Femur (tissue), 1 donor: ENCODE results near the gene LRRK1.
A peak's percentile ranks its signal among the peaks of the same experiment; 100 is the strongest.

ENCODE experiments used
- DNase-seq: peaks from one replicate; pipeline ENCODE4 v3.0.0-alpha.2; 2017

Gene LRRK1

DNA sequence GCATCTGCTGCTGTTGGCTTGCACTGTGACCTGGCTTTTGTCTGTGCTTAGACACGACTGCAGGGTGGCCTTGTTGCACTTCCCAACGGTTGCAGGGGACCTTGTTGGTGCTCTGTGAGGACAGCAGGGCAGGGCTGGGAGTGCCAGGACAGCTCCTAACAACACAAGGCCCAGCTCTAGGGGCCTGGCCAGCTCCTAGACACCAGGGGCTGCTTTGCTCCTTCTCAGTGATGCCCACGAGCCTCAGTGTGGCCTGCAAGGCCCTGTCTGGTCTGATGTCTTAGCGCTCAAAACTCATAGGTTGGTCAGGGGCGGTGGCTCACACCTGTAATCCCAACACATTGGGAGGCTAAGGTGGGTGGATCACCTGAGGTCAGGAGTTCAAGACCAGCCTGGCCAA is 183.6 kb downstream of the LRRK1 start:
- no peak for DNase-seq

DNA sequence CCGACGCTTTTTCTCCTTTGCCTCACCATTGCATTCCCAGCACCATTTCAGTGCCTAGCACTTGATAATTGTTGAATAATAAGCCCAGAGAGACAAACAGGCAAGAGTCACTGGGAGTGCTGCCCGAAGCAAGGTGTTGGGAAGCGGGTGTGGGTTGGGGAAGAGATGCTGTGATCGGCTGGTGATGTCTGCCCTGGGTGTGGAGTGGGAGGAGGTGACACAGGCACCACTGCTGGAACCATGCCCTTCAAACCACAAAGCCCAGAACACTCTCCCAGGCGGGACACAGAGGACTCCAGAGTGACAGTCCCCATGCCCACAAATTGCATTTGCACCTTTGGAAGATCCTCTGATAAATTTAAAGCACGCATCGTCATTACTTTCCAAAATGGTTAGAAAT is 184.4 kb downstream of the LRRK1 start:
- DNase-seq: no peak

DNA sequence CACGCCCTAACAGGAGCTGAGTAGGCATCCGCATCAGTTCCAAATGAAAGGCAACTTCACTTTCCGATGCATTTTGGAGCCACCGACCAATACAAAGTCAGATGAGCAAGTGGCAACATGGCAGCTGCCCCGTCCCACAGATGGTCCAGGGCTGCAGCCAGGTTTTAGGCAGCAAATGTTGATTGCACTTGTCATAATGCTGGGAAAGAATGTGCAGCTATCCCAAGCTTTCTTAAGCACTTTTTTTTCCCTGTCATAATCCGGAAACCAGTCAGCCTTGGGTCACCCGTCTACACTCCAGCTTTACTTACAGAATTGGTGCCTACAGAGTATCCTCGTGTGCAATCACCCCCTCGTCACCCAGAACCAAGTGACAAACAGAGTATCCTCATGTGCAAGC is 185.0 kb downstream of the LRRK1 start:
- DNase-seq: no peak

DNA sequence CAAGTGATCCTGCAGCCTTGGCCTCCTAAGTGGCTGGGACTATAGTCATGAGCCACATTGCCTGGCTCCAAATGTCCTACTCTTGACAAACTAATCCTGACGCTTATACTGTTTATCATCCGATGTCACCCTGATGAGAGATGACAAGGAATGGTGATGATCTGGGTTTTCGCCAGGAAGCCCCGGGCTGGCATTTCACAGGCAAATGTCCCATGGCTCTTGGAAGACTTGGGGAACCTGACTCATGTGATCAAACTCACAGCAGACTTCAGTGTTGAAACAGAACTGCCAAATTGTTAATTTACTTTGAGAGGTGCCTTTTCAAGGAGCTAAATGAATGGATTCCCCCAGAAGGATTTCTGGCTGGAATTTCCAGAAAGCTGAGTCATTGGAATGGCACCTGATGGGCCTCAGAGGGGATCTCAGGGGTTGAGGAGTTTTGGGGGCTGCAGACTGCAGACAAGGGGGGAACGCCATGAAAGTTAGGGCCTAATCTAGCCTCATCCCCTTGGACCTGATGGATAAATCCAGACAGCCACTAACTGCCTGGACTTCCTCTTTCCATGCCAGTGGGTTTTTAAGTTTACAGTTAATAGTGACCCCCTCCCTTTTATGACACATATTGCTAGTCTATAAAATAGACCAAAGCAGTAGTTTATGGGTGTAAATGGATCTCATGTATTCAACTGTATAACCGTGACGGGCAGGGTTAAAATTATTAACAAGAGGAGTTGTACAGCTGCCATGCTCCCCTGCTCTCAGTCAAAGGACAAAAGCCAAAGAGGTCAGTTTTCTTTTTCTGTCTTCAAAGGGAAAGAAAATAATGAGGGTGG is 186.1 kb downstream of the LRRK1 start:
- no peak for DNase-seq

DNA sequence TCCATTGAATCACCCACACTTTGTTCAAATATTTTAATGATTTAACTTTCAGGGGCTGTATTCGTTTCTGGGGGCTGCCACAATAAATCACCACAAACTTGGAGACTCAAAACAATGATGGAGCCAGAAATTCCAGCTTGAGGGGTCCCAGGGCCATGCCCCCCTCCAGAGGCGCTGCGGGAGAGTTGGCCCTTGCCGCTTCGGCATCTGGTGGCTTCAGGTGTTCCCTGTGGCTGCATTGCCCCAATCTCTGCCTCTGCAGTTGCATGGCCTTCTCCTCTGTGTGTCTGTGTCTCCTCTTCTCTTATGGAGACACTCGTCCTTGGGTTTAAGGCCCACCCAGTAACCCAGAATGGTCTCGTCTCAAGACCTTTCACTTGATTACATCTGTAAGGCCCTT is 187.9 kb downstream of the LRRK1 start:
- no peak for DNase-seq

DNA sequence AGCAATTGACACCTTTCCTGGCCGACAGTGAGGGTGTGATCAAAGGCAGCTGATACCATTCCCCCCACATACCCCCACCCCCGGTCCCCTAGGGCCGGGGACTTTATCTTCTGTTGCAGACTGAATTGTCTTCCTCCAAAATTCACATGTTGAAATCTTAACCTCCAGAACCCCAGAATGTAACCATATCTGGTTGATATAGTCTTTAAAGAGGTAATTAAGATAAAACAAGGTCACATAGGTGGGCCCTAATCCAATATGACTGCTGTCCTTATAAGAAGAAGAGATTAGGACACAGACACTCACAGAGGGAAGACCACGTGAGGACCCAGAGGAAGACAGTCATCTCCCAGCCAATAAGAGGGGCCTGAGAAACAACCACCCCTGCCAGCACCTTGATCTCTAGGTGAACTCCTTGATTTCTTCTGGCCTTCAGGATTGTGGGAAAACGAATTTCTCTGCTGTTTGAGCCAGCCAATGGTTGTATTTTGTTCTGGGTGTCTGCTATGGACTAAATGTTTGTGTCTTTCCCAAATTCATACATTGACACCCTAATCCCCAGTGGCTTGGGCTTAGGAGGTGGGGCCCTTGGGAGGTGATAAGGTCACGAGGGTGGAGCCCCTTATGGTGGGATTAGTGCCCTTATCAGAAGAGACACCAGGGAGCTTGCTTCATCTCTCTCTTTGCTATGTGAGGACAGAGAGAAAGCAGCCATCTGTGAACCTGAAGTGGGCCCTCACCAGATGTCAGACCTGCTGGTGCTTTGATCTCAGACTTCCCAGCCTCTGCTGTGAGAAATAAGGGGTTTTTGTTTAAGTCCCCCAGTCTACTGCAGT is 188.7 kb downstream of the LRRK1 start:
- no peak for DNase-seq

DNA sequence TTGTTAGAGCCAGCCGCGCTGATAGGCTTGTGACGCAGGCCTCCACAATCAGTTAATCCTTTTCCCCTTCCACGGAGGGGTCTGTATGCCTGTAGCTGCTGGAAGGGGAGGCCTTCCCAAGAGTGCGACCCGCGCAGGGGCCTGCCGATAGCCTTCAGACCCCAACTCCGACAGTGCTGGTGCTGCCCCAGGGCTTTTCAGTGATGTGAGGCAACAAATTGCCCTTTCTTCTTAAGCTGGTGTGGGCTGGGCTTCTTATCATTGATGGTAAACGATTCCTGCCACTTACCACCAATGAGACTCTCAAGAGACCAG is 189.3 kb downstream of the LRRK1 start:
- DNase-seq: no peak

DNA sequence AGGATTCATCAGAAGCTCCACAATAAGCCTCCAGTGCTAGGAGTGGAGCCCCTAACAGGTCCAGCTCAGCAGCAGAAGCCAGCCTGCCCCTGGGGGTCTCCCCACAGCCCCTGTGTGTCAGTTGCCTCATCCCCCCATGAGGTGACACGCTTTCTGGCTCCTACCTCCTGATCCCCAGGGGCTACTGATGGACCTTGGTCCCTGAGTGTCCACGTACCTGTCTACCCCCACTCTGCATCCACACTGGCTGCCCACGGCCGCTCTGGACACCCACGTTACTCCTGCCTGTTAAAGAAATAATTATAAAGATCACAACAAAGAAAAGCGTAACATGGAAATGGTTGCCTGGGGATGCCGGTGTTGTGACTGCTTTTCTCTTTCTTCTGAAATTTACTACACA is 189.6 kb downstream of the LRRK1 start:
- DNase-seq: no peak

DNA sequence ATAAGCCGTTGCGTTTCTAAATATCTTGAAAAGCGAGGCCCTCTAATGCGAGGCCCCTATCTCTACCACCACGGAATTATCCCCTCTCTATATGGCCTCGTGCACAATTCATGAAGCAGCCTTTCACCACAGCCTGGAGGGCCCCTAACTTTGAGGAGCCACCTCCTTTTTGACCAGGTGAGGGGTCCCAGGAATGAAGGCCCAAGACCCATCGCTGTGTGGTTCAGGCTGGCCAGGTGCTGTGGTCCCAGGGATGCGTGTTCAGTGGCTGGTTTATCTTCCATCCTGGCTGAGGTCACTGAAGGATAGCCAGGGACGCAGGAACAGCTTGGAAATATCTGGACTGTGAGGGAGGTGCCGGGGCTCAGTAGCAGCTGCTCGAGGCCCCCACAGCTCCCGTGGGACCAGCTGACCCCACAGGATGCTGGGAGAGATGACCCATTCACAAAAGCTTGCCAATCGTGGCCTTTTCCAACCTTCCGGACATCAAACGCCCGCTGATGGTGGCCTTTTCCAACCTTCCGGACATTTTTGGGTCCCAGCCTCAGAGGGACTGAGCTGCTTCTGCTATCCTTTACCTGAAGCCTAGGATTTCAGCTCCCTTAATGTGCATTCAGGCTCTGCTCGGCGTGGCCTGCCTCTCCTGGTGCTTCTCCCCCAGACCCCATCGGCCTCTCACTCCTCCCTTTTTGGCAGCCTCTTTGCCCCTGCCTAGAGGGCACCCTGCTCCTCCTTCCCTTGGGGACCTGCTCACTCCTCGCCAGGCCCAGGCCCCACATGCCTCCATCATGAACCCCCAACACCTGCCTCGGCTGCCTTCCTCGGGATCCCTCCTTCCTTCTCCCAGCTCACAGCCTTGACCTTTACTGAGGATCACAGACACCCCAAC is 191.8 kb downstream of the LRRK1 start:
- peak; percentile 31 for DNase-seq

DNA sequence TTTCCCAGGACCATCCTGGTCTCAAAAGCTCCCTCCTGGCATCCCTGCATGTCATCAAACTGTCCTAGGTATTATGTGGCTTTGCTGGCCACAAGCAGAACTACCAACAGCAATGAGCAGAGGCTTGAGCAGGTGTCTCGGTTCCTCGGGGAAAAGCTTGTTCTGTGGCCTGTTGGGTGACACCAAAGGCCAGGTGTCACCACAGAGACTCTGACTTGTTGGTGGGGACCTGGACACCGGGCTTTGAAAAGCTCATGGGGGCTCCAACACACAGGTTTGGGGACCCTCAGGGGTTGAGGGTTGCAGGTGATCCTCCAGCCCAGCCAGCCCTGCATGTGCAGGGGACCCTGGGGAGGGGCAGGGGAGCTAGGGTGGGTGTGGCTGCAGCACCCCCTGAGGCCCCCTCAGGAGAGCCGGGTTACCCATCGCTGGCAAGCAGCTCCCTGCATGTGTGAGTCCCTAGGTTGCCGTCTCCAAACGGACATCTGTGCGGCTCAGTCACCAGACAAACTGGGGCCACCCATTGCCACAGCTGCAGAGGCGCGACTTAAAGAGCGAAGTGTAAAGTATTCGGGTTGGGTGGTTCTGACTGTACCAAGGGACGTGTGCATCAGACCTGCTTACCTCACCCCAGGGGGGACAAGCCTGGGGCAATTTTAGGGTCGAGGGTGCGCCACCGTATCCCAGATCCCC is 192.6 kb downstream of the LRRK1 start:
- peak; percentile 23 for DNase-seq

DNA sequence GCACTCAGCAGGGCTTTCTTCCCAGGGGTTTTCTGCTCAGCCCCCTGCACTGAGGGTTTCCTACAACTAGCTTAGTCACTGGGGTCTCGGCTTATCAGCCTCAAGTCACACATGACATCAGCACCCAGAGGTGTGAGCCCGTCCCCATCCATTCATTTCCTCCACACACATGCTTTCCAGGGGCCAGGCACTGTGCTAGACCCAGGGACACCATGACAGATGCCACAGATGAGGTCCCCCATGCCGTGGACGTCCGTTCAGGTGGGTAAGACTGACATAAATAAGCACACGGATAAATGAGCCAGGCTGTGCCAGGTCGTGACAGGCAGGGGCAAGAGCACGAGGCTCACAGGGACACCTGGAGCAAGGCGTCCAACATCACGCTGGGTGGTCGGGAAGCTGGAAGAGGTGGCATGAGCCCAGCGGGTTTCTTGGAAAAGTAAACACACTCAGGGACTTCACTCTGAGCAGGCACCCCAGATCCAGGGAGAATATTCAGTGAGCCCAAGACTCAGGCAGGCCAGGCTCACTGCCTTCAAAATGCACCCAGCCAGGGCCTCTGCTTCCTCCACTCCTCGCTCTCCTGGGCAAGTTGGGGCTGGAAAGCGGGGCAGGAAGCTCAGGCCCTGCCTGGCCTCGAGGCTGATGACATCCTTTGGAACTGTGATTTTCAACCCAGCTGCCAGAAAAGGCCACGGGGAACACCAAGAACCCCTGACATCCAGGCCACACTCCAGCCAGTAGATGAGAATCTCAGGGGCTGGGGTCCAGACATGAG is 193.4 kb downstream of the LRRK1 start:
- DNase-seq: peak; percentile 56

DNA sequence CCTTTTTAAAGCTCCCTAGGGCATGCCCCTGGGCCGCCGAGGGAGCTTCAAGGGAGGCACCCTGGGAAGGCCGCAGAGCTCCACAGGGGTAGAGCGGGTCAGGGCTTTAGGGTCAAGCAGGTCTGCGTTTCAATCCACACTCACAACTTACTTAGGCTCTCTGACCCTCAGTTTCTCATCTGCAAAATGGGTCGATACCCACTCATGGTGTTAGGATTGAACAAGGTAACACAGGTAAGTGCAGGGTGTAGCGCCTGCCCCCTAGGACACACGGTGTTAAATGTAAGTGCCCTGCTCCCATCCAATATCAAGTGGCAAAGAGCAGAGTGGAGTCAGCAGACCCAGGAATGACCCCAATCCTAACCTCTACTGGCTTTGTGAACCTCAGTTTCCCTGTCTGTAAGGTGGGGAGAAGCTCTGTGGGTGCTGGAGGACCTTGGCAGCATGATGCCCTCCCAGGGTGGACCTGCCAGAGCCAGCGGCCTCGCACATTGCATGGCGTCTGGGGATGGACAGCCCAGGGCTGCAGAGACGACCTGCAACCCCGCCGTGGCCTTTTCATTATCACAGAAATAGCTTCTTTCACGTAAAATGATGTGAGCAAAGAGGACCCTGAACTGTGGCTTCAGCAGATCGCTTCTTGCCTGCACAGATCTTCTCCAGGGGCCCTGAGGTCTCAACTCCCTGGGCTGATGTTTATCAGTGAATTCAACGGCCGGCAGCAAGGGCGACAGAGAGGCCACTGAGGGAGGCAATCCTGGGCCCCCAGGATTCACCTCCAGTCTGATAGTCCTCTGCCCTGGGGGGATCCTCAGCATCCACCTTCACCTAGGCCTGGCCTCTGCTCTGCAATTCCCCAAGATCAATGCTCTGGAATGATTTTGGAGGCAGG is 194.2 kb downstream of the LRRK1 start:
- DNase-seq: peak; percentile 14

DNA sequence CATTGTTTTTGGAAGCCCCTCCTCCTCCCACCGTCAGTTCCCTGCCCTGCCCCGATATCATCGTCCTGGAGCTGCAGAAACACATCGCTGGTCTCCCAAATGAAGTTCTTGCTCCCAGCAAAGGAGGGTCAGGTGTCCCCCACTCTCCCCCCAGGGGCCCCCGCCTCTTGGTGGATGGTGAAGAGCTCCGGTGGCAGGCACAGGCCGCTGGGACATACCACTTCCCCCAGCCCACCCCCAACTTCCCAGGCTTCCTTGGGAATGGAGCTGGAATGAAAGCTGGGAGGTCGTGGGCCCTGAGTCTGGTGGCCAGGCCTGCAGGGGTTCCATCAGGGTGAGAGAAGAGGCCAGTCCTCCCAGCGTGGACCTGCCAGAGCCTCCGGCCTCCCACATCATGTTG is 195.0 kb downstream of the LRRK1 start:
- peak; percentile 15 for DNase-seq

DNA sequence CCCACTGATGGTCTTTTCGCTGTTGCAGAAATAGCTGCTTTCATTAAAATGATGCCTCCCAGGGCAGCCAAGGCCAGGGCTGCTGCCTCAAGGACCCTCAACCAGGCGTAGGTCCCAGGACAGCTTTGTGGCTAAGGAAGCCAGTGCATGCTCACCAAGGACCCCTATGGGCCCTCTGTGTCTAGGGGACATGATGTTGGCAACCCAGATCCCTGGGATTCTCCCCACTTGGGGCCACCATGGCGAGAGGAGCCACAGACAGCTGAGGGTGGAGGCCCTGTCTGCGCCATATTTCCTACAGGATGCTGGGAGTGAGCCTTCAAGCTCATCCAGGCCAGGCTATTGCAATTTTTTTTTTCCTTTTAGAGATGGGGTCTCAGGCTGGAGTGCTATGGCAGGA is 195.5 kb downstream of the LRRK1 start:
- peak; percentile 17 for DNase-seq

DNA sequence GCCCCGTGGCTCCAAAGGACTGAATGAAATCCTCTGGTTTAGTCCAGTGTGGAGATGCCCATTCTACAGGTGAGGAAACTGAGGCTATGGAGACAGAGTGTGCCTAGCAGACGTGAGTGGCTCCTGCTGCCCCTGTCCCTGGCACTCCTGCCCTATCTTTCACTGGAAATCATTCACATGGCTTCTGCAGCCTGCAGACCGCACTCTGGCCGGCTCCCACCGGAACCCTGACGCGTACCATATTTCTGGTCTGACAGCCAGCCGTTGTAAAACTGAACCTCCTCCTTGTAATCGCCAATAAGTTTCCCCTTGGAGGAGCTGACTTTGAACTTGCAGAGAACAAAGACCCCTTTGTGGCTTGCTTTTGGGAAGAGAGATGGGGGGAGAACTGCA is 196.2 kb downstream of the LRRK1 start:
- peak; percentile 80 for DNase-seq

DNA sequence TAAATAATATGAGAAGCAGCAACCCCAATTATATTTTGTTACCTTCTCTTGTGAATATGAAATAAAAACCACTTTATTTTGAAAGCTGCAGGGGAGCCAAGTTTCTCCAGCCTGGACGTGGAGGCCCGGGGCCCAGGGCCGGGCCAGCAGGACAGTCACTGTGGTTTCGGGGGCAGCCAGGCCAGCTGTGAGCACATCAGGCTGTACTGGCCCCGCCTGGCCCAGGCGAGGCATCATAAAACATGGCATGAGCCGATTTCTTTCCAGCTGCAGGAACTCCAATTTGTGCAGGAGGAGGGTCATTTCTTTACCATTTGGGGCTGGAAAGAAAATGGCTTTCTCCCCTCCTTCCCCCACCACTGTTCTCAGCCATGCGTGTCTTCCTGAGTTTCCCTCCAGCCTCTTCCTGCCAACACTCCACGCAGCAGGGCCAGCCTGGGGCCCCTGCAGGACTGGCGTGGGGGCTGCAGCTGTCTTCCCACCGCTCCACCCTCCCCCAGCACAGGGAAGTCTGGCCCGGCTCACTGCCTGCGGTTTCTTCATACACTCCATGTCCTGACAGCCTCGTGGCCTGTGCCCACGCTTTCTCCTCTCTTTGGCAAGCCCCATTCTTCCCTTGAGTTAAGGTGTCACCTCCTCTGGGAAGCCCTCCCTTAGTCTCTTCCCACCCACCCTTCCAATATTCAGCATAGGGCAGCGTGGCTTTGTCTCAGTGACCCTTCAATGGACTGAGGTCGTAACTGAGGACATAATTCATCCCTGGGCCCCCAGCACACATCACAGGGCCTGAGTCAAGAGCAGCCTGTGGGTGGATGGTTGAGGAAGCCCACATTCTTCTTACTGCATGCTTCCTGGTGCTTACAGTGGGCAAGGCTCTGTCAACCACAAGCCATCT is 196.9 kb downstream of the LRRK1 start:
- peak; percentile 90 for DNase-seq

DNA sequence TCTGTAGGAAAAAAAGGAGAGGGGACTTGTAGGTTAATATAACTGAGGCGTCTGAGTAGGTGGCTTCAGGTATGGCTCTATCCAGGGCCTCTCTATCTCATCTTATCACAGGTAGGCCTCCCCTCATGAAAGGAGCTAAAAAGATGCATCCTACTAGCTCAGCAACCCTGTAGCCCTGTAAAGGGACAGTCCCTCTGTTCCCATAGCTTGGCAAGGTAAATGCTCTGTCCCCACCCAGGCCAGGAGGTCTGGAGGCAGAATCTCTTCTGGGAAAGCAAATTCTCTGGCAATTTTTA is 197.5 kb downstream of the LRRK1 start:
- peak; percentile 16 for DNase-seq

DNA sequence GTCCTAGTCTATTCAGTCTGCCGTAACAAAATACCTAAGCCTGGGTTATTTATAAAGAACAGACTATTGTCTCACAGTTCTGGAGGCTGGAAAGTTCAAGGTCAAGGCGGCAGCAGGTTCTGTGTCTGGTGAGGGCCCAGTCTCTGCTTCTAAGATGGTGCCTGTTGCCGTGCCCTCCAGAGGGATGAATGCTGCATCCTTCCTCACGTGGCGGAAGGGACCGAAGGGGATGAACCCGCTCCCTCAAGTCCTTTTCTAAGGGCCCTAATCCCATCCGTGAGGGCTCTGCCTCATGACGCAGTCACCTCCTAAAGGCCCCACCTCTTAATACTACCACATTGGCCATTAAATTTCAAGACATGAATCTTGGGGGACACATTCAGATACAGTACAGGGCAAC is 199.0 kb downstream of the LRRK1 start:
- DNase-seq: no peak

DNA sequence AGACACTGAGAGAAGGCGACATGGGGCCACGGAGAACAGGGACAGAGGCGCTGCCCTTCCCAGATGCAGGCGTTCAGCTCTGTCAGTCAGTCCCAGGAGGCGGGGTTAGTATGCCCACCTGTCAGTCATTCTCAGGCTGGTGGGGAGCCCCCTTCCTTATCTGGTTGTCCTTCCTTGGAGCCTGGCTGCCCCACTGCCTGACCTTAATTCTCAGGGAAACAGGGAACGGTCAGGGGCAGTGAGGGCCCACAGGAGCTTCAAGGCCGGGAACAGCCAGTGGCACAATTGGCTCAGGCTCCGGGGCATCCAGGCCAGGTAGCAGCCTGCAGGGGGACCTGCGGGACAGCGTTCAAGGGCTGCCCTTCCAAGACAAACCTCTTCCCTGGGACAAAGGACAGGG is 199.5 kb downstream of the LRRK1 start:
- no peak for DNase-seq

DNA sequence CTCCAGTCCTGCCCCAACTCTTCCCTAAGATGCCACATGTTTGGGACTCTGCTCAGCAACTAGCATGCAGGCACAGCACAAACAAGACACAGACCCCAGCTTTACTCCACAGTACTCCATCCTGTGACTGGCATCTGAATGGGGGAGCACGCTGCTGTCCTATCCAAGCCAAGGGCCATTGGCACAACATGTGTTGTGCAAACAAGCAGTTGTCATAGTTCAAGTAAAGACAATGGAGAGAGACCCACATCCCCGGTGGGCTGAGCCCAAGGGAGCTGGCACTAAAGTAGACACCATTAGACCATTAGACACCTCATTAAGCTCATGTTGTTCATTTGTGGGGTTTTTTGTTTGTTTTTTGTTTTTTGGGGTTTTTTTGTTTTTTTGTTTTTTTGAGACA is 200.0 kb downstream of the LRRK1 start:
- peak; percentile 16 for DNase-seq
